GM23248 (cell line): ENCODE data around the gene IL17REL. TPM values are rescaled to one million over a fixed set of nuclear protein-coding genes. Genes with fewer than 3 reads are reported as not detected.

Experiments
- DNase-seq: peaks from one replicate; pipeline ENCODE4 v3.0.0-alpha.2; 2015
- H2AFZ ChIP-seq: fragments of 200-600 bp; sonication (generic); 2 replicates; pipeline ENCODE4 v1.6.1; 2016; ENCODE audit warnings: antibody characterized with exemption
- H3F3A ChIP-seq: fragments of 200-600 bp; sonication (generic); 2 replicates; pipeline ENCODE4 v1.6.1; 2016; ENCODE audit warnings: mild to moderate bottlenecking, antibody characterized with exemption, mixed run types; ENCODE audit not compliant: insufficient read depth
- H3K27ac ChIP-seq: fragments of 200-600 bp; sonication (generic); 2 replicates; pipeline ENCODE4 v1.5.1; 2016; ENCODE audit warnings: mild to moderate bottlenecking
- H3K27me3 ChIP-seq: fragments of 200-600 bp; sonication (generic); replicated peaks from 2 replicates; pipeline ENCODE4 v1.6.1; 2016; ENCODE audit warnings: mild to moderate bottlenecking; ENCODE audit not compliant: insufficient read depth
- H3K36me3 ChIP-seq: fragments of 200-600 bp; sonication (generic); 2 replicates; pipeline ENCODE4 v1.6.1; 2016; ENCODE audit warnings: low read depth, mild to moderate bottlenecking
- H3K4me1 ChIP-seq: fragments of 200-600 bp; sonication (generic); 2 replicates; pipeline ENCODE4 v1.6.1; 2016; ENCODE audit warnings: mild to moderate bottlenecking; ENCODE audit not compliant: insufficient read depth
- H3K4me2 ChIP-seq: fragments of 200-600 bp; sonication (generic); one replicate; pipeline ENCODE4 v1.6.1; 2016; ENCODE audit warnings: mild to moderate bottlenecking; ENCODE audit not compliant: unreplicated experiment
- H3K4me3 ChIP-seq: fragments of 200-600 bp; sonication (generic); 2 replicates; pipeline ENCODE4 v1.5.1; 2016; ENCODE audit warnings: mild to moderate bottlenecking
- H3K79me2 ChIP-seq: fragments of 200-600 bp; sonication (generic); 2 replicates; pipeline ENCODE4 v1.6.1; 2016; ENCODE audit warnings: mild to moderate bottlenecking; ENCODE audit not compliant: insufficient read depth
- H3K9ac ChIP-seq: fragments of 200-600 bp; sonication (generic); 2 replicates; pipeline ENCODE4 v1.6.1; 2016; ENCODE audit warnings: mild to moderate bottlenecking
- H3K9me2 ChIP-seq: fragments of 200-600 bp; sonication (generic); 2 replicates; pipeline ENCODE4 v1.6.1; 2016; ENCODE audit warnings: mixed run types, mild to moderate bottlenecking, moderate library complexity; ENCODE audit not compliant: insufficient read depth
- H3K9me3 ChIP-seq: fragments of 200-600 bp; sonication (generic); one replicate; pipeline ENCODE4 v1.6.1; 2017; ENCODE audit warnings: low read depth
- H4K20me1 ChIP-seq: fragments of 200-600 bp; sonication (generic); 2 replicates; pipeline ENCODE4 v1.6.0; 2016; ENCODE audit not compliant: insufficient read depth
- EZH2 ChIP-seq: fragments of 200-600 bp; sonication (generic); IDR thresholded peaks from 2 replicates; pipeline ENCODE4 v1.6.1; 2018; ENCODE audit warnings: antibody characterized with exemption, mild to moderate bottlenecking; ENCODE audit not compliant: insufficient read depth, poor library complexity, severe bottlenecking
- EZH2phosphoT487 ChIP-seq: fragments of 200-600 bp; sonication (generic); IDR thresholded peaks from 2 replicates; pipeline ENCODE4 v1.6.1; 2018; ENCODE audit warnings: antibody characterized with exemption, moderate library complexity, mild to moderate bottlenecking, low read depth; ENCODE audit not compliant: insufficient read depth
- WGBS, 2 experiments: methylation state at CpG; one replicate each; pipeline ENCODE4 v1.1.6; 2015 to 2017; ENCODE audit warnings: low lambda C conversion rate in 2 of 2, low coverage in 1 of 2; ENCODE audit errors: missing lambda C conversion rate in 2 of 2; 5-methylcytosine and 5-hydroxymethylcytosine counted together
- in situ Hi-C: fragments of 300-500 bp; cut with MboI; formaldehyde crosslinking; loops from 2 replicates; pipeline ENCODE4 v1.15.0; 2020
- polyA plus RNA-seq: library from polyadenylated mRNA; unstranded; fragments of >200 nt; fragmentation: Nextera tagmentation; extraction: Ambion mirVana; gene quantifications from 2 replicates; pipeline ENCODE4 v1.2.1, GENCODE V29; 2016
- total RNA-seq: library from RNA; depleted of rRNA; stranded (reverse); fragments of >200 nt; shearing (Covaris generic); gene quantifications from 2 replicates; pipeline ENCODE4 v1.2.3, GENCODE V29; 2014

The IL17REL gene
- total and polyA plus RNA-seq, 2 experiments from 2014 or later = not detected

DNA sequence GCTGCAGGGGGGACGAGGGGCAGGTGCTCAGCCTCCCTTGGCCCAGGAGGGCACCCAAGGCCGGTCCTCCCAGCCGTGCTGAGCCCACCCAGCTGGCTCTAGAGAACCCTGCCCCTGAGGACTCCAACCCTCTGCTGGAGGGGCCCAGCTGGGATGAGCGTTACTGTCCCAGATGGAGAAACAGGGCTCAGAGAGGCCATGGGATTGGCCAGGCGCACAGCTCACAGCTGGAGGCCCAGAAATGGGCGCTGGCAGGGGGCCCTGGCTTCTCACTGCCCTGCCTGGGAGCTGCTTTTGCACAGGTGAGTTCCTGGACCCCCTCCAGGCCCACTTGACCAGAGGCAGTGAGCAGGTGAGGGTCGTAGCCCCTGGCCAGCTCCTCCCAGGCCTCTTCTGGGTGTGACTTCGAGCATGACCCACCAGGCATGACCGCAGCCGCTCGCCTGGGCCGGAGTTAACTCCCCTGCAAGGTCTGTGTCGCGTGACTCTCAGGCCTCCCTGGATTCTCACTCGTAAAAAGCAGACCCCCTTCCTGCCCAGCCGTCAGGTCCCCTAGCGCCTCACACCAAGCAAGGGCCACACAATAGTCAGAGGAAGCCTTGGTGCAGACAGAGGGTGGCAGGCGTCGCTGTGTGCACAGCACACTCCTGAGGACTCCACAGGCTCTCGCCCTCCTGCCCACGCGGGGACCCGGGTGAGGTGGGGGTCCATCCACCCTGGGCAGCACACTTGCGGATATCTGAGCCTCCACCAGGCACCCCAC, 19.7 kb upstream of the IL17REL start:
- Histone ChIP-seq H3K4me3 (no peak overlapping the region), H3K27ac (no peak overlapping the region), H3K9me3 (no peaks in the 10 kb centered on the region), H3K9me2 (no peaks in the 10 kb centered on the region), H3K36me3 (no peaks in the 10 kb centered on the region), H3K4me2 (no peak overlapping the region), H3K79me2 (no peaks in the 10 kb centered on the region), H3K4me1 (no peaks in the 10 kb centered on the region), H3K9ac (no peak overlapping the region), H3K27me3 (peaks cover 3% of the 10 kb centered on the region), H4K20me1 (no peaks in the 10 kb centered on the region), H3F3A (no peaks in the 10 kb centered on the region), H2AFZ (no peak overlapping the region)
- TF ChIP-seq EZH2 = no peak
- no peak for TF ChIP-seq EZH2phosphoT487
- 57 to 64% methylated on average over 19 to 23 of the region's 24 CpGs for WGBS, 2 experiments
- in situ Hi-C loops = loop anchor here (5.0 kb wide), 1 partner anchor 100 kb away; no protein-coding TSS in a partner anchor
- DNase-seq = no peak

DNA sequence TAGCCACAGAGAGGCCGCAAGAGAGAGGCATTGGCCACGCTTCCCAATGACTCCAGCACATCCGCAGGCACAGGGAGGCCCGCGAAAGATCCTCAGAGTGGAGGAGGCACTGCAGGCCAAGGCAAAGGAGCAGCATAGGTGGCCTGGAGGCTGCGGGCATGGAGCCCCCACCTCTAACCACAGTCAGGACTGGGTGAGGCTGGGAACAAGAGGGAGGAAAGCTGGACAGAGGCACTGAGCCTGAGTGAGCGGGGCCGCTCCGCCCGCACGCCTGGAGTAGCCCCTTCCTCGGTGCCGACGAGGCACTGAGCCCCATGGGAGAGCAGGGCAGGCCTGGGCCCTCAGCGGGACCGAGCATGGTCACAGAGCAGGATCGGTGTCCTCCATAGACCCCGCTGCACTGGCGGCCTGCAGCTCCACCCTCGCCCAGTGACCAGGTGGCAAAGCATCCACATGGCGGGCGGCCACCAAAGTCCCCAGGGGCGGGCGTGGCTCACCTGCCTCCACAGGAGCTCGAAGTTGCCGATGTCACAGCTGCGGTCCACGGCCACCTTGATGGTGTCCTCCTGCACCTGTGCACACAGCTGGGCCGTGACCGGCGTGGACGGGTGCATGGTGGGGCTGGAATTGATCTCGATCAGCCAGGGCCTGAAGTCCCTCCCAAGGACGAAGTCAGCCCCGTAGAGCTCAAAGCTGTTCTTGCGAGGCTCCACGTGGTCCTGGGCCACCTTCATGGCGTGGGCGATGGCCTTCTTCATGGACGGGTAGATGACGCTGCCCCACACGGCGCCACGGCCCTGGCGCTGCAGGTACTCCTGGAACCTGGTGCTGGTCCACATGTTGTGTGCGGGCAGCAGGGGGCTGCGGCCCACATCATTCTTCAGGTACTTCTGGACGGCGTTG, 18.9 kb upstream of the IL17REL start:
- Histone ChIP-seq H3K79me2 (no peaks in the 10 kb centered on the region), H3K4me1 (no peaks in the 10 kb centered on the region), H2AFZ (no peak overlapping the region), H3K9ac (no peak overlapping the region), H3K4me2 (no peak overlapping the region), H3K27ac (no peak overlapping the region), H4K20me1 (no peaks in the 10 kb centered on the region), H3K36me3 (no peaks in the 10 kb centered on the region), H3K9me2 (no peaks in the 10 kb centered on the region), H3F3A (no peaks in the 10 kb centered on the region), H3K4me3 (no peak overlapping the region), H3K9me3 (no peaks in the 10 kb centered on the region), H3K27me3 (peaks cover 3% of the 10 kb centered on the region)
- no peak for TF ChIP-seq EZH2
- no peak for TF ChIP-seq EZH2phosphoT487
- in situ Hi-C loops = loop anchor here (5.0 kb wide), 1 partner anchor 99 kb away; no protein-coding TSS in a partner anchor
- WGBS, 2 experiments = 75 to 78% methylated on average over 44 to 49 of the region's 49 CpGs
- no peak for DNase-seq

DNA sequence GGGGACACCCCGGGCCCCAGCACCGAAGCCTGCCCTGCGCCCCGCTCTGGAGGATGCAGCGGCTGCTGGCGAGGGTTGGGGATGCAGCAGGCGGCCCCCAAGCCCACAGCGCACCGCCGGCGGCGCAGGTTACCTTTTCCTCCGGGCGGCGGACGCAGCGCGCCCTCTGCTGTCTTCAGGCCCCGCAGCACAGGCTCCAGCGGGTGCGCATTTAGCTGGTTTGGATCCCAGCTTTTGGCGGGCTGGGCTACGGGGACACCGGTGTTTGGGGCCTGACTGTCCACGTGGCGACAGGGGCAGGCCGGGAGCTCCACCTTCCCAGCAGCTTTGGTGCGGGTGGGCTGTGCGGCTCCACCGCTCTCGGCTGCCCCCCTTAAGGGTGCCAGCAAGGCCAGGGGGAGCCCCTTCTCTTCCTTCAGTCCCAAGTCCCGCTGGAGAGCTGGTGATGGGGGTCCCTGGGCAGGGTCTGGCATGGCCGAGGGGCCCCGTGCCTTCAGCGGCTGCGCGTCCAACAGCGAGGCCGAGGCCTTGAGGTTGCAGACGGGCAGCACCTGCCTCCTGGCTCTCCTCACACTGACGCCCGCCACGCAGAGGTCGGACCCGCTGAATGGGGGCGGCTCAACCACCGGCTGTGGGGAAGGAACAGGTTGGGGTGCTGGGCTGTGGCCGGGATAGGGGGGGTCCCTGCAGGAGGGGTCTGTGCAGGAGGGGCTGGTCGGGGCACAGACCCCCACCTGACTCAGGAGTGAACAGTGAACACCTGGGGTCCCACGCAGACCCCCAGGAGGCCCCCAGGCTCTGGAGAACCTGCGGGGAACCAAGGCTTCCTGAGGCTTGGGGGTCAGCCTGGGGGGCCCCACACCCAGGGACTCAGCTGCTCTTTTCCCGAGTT, 18.0 kb upstream of the IL17REL start:
- Histone ChIP-seq H3K4me2 (no peak overlapping the region), H3F3A (no peaks in the 10 kb centered on the region), H4K20me1 (no peaks in the 10 kb centered on the region), H2AFZ (no peak overlapping the region), H3K9me2 (no peaks in the 10 kb centered on the region), H3K4me3 (no peak overlapping the region), H3K27ac (no peak overlapping the region), H3K36me3 (no peaks in the 10 kb centered on the region), H3K4me1 (no peaks in the 10 kb centered on the region), H3K79me2 (no peaks in the 10 kb centered on the region), H3K27me3 (peaks cover 5% of the 10 kb centered on the region), H3K9me3 (no peaks in the 10 kb centered on the region), H3K9ac (no peak overlapping the region)
- in situ Hi-C loops = loop anchor here (5.0 kb wide), 1 partner anchor 98 kb away; no protein-coding TSS in a partner anchor
- DNase-seq = peak; percentile 83
- TF ChIP-seq EZH2phosphoT487 (no peak), EZH2 (no peak)
- WGBS, 2 experiments = 17 to 18% methylated on average over 47 to 51 of the region's 52 CpGs
